HG02763 (cell line): Measurements from ENCODE around the gene DNAH12.

Experiments used
- ATAC-seq: cut with Tn5 transposase; IDR thresholded peaks from one replicate; pipeline ENCODE4 v1.9.1; 2021; ENCODE audit warnings: mild to moderate bottlenecking, moderate library complexity; ENCODE audit not compliant: unreplicated experiment

The DNAH12 gene, protein sequence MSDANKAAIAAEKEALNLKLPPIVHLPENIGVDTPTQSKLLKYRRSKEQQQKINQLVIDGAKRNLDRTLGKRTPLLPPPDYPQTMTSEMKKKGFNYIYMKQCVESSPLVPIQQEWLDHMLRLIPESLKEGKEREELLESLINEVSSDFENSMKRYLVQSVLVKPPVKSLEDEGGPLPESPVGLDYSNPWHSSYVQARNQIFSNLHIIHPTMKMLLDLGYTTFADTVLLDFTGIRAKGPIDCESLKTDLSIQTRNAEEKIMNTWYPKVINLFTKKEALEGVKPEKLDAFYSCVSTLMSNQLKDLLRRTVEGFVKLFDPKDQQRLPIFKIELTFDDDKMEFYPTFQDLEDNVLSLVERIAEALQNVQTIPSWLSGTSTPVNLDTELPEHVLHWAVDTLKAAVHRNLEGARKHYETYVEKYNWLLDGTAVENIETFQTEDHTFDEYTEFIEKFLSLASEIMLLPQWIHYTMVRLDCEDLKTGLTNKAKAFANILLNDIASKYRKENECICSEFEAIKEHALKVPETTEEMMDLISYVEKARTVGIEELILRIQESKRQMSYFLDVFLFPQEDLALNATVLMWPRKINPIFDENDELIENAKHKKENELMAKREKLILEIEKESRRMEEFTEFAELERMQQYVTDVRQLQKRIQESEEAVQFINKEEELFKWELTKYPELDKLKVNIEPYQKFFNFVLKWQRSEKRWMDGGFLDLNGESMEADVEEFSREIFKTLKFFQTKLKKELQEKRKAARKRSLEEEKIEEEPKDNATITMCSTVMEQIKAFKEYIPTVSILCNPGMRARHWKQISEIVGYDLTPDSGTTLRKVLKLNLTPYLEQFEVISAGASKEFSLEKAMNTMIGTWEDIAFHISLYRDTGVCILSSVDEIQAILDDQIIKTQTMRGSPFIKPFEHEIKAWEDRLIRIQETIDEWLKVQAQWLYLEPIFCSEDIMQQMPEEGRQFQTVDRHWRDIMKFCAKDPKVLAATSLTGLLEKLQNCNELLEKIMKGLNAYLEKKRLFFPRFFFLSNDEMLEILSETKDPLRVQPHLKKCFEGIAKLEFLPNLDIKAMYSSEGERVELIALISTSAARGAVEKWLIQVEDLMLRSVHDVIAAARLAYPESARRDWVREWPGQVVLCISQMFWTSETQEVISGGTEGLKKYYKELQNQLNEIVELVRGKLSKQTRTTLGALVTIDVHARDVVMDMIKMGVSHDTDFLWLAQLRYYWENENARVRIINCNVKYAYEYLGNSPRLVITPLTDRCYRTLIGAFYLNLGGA (N-terminal part only)

DNA sequence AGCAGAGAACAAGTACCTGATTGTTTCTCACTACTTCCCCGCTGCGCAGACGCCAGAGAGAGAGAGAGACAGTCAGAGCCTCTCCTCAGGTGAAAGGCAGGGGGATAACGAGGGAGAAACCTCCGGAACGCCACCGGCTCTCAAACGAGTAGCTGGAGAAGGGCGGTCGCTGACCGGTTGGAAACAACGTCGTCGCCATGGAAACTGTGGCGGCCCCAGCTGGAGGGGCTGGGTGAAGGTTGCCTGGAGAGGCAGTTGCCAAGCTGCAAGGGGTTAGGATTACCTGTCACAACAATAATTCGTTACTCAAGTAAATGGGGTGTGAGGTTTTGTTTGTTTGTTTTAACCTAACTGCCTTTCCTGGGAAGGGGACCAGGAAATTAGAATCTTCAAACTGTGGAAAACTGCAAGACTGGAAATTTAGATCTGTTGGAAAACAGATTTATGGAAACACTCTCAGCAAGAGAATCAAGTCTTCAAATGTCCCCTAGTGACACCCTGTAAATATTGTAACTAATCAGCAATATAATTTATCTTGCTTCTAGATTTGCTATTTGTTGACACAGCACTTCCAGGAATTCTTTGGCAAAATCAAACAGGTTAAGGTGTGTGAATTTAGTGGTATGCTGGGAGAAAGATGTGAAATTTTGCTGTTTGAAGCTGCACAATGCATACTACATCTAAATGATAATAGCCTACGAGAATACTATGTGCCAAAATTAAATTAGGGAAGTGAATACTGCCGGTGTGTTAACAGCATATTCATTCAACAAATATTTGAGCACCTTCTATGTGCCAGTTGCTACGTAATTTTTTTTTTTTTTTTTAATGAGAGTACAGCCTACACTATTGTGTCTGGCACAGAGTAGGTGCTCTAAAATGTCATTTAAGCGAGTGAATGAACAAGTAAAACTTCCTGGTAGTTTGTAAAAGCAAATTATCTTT is at the start of gene DNAH12:
Gene DNAH12 (minus strand): TSS at position 164 of the 945 bp plus-strand sequence. CDS start 1,474 bp downstream, outside the sequence.
- ATAC-seq: no peak

GRCh38 chr3:57592306-57592705 is 48.2 kb upstream of the DNAH12 start:
- ATAC-seq: no peak

- no peak for ATAC-seq
Measured at GRCh38 chr3:57587905-57588304, 43.8 kb upstream of the DNAH12 start.

GRCh38 chr3:57586778-57587177 is 42.6 kb upstream of the DNAH12 start:
- ATAC-seq: no peak

DNA sequence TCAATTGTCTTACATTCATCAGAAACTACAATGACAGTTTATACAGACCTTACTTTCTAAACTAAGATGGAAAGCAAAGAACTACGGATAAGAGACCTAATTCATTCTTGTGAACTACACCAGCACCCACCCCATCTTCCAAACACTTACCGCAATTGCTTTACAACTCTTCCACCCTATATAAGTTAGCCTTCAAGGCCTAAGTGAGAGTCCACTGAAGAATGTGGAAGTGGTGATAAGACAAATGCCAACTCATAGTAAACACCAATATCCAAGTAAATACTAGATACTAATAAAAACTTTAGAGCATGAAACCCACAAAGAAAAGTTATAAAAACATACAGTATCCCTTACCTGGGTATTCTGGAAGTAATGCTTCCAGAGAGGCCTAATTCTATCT is 39.4 kb upstream of the DNAH12 start:
- ATAC-seq: no peak

DNA sequence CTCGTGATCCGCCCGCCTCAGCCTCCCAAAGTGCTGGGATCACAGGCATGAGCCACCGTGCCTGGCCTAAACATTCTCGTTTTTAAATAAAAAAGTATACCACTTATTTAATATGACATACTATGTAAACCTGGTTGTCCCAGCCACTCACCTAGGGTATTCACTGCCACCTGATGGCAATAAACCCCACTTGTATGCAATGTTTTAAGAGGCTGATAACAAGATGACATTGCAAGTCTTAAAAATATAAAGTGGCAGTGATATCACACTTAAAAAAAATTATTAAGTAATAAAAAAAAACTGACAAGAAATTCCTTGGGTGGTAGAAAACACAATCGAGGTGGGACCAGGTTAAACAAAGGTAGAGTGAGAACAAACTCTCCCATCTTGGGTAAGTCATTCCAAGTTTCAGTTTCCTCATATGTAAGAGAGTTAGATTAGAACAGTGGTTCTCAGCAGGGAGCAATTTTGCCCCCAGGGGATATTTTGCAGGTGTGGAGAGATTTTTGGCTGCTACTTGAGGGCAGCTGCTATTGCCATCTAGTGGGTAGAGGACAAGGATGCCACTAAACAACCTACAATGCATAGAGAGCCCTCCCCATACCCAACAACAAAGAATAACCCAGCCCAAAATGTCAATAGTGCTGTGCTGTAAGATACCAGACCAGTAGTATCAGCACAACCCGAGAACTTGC is 38.5 kb upstream of the DNAH12 start:
- ATAC-seq: no peak

DNA sequence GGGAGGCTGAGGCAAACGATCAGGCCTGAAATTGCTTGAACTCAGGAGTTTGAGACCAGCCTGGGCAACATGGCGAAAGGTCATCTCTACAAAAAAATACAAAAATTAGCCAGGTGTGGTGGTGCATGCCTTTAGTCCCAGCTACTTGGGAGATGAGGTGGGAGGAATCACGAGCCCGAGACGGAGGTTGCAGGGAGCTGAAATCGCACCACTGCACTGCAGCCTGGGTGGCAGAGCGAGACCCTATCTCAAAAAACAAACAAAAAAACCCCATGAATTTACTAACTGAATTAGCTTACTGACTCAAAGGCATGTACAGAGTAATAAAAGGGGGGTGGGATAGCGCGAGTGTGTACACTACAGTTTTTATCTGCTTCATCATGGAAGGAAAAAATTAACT is 33.7 kb upstream of the DNAH12 start:
- ATAC-seq: no peak

DNA sequence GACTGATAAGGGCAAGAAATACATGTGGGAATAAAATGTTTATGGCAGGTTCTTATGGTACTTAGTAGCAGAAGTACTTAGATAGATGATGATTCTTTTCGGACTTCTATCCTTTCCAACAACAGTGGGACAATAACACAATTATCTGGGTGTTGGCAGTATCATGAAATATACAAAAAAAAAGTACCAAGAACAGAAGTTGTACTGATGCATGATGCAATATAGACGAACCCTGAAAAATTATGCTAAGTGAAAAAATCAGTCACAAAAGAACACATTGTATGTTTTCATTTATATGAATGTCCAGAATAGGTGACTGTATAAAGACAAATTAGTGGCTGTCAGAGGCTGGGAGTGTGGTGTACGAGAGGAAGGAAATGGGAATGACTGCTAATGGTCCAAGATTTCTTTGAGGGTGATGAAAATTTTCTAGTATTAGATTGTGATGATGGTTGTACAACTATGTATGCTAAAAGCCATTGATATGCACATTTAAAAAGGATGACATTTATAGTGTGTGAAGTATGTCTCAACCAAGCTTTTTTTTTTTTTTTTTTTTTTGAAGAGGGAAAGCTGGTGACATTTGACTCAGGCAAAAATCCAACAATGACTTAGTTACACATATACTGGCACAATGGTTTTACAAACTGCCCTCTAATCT is 32.0 kb upstream of the DNAH12 start:
- ATAC-seq: no peak

- ATAC-seq: no peak
Measured at GRCh38 chr3:57572096-57572495, 28.0 kb upstream of the DNAH12 start.

DNA sequence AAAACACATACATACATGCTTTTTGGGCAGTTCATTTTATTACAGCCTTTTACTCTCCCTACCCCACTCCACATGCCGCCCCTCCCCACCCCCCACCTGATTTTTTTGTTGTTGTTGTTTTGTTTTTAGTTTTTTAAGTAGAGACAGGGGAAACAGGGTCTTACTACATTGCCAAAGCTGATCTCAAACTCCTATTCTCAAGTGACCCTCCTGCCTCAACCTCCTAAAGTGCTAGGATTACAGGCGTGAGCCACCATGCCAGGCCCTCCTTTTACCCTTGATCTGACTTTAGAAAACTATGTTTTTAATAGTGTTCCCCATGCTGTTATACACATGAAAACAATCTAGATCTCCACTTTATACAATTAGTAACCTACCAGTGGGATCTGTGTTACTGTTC is 26.7 kb upstream of the DNAH12 start:
- no peak for ATAC-seq

GRCh38 chr3:57569859-57570450 is 25.8 kb upstream of the DNAH12 start:
- ATAC-seq: no peak

- no peak for ATAC-seq
Measured at GRCh38 chr3:57559526-57559925, 15.4 kb upstream of the DNAH12 start.

GRCh38 chr3:57557085-57557537 is 13.0 kb upstream of the DNAH12 start:
- ATAC-seq: no peak

GRCh38 chr3:57556459-57557084 is 12.4 kb upstream of the DNAH12 start:
- ATAC-seq: peak; percentile 17

DNA sequence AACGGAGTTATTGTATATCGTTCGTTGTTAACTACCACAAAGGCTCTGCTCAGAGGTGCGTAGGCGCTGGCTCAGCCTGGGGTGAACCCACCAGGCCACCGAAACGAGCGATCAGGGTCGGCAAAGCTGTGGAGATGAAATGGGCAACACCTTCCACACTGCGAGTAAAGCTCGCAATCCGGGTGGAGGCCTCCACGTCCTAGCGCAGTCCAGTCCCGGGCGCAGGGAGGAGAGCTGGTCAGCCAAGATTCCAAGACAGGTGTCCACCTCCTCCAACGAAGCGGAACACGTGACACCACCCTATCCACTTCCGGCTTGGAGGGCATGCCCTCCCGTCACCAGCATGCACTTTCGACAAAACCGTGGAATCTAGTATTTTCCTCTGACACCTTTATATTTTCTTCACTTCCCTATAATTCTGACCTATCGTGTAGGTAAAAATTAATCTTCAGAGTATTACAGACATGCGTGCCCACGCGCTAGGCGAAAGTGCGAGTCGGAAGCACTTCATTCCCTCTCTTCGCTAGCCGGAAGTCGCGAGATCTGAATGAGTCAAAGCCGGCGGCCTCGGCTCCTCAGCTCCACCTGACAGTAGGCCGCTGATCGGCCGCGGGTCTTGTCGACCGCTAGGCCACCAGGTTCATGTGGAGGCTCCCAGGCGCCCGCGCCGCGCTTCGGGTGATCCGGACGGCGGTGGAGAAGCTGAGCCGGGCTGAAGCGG is 11.8 kb upstream of the DNAH12 start, which contains the start of gene PDE12:
Gene PDE12 (plus strand): TSS at position 537 of the 721 bp plus-strand sequence. CDS start 106 bp downstream, at position 643.
- ATAC-seq: peak; percentile 86

DNA sequence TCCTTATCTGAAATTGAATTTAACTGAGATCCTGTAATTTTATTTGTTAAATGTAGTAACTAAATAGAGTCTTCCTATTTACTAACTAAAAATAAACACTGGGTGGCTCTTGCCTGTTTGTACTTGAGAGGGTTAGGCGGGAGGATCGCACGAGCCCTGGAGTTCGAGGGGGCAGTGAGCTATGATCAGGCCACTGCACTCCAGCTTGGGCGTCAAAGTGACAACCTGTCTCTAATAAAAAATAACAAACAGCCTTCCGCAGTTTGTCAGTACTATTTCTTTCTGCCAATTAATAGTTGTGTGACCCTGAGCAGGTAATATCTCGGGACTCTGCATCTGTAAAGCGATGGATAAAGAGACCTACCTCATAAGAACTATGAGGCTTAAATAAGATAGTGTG is 11.2 kb upstream of the DNAH12 start:
- ATAC-seq: no peak

DNA sequence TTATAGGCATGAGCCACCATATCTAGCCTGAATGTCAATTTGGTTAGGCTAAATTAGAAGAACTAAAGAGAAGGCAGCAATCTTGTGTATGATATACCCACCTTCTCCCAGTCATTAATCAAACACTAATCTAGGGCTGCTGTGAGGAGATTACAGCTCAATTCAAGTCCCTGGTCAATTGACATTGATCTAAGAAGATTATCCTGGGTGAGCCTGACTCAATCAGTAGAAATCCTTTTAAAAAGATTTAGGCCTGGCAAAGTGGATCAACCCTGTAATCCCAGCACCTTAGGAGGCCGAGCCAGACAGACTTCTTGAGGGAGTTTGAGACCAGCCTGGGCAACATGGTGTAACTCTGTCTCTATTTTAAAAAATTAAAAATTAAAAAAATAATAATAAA is 2.5 kb upstream of the DNAH12 start:
- no peak for ATAC-seq
